ENCODE results near the gene ACTRT2.

ACTRT2 gene

DNA sequence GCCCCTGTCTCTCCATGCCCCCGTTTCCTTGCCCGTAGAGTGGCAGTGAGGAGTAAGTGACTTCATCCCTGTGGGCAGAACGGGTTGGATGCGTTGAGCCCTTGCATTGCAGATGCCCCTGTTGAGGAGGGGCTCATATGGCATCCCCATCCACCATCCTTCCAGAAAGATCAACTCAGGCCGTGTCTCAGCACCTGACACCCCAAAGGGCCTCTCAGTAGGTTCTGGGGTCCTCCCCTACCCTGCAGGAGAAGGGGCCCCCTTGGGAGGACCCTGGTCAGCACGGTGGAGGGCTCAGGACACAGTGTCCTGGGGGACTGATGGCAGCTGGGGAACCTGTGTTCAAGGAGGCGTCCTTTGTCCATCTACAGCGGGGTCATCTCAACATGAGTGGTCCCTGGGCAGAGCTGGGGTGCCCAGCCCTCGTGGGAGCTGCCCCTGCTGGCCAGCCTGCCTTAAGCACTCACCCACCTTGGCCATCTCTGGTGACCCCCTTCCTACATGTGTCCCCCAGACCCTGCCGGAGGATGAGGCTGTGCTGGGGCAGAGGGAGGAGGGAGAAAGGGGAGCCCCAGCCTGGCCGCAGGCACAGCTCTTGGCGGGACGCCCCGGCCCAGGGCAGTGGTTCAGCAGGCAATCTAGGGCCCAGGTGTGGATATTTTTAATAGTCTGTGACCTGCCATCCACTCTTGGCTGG, 48.2 kb upstream of the ACTRT2 start:
- H3K9me3 ChIP-seq (ENCODE audit: insufficient read depth, low read length) = no peaks in the 10 kb centered on the region
- no peaks in the 10 kb centered on the region for H3K27me3 ChIP-seq (ENCODE audit: low read length)
- H3K36me3 ChIP-seq (ENCODE audit: low read length) = no peaks in the 10 kb centered on the region
- H3K4me2 ChIP-seq (ENCODE audit: low read depth, low read length, poor library complexity, severe bottlenecking) = no peak overlapping the region
- TF ChIP-seq, protein P1, sequence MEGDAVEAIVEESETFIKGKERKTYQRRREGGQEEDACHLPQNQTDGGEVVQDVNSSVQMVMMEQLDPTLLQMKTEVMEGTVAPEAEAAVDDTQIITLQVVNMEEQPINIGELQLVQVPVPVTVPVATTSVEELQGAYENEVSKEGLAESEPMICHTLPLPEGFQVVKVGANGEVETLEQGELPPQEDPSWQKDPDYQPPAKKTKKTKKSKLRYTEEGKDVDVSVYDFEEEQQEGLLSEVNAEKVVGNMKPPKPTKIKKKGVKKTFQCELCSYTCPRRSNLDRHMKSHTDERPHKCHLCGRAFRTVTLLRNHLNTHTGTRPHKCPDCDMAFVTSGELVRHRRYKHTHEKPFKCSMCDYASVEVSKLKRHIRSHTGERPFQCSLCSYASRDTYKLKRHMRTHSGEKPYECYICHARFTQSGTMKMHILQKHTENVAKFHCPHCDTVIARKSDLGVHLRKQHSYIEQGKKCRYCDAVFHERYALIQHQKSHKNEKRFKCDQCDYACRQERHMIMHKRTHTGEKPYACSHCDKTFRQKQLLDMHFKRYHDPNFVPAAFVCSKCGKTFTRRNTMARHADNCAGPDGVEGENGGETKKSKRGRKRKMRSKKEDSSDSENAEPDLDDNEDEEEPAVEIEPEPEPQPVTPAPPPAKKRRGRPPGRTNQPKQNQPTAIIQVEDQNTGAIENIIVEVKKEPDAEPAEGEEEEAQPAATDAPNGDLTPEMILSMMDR (IDR thresholded peaks at IDR 0.05; ENCODE audit: insufficient read depth, low read length, poor library complexity, severe bottlenecking) = no peak
- TF ChIP-seq EZH2phosphoT487 (conservative IDR thresholded peaks at IDR 0.05; ENCODE audit: low read length) = no peak
- no peaks in the 10 kb centered on the region for H3F3A ChIP-seq (ENCODE audit: insufficient read depth)
- no peak overlapping the region for H3K4me3 ChIP-seq (ENCODE audit: insufficient read depth, low read length, poor library complexity, severe bottlenecking)
- H3K9ac ChIP-seq (ENCODE audit: low read length) = no peak overlapping the region
- H3K27ac ChIP-seq (ENCODE audit: low read depth, low read length) = no peak overlapping the region
- no peaks in the 10 kb centered on the region for H3K9me2 ChIP-seq (replicated peaks; ENCODE audit: insufficient read depth, low read length)
- H4K20me1 ChIP-seq (ENCODE audit: low read depth, low read length) = no peaks in the 10 kb centered on the region
- H2AFZ ChIP-seq (ENCODE audit: low read depth, low read length, severe bottlenecking) = no peak overlapping the region
- H3K79me2 ChIP-seq (ENCODE audit: insufficient read depth, low read length) = no peaks in the 10 kb centered on the region

DNA sequence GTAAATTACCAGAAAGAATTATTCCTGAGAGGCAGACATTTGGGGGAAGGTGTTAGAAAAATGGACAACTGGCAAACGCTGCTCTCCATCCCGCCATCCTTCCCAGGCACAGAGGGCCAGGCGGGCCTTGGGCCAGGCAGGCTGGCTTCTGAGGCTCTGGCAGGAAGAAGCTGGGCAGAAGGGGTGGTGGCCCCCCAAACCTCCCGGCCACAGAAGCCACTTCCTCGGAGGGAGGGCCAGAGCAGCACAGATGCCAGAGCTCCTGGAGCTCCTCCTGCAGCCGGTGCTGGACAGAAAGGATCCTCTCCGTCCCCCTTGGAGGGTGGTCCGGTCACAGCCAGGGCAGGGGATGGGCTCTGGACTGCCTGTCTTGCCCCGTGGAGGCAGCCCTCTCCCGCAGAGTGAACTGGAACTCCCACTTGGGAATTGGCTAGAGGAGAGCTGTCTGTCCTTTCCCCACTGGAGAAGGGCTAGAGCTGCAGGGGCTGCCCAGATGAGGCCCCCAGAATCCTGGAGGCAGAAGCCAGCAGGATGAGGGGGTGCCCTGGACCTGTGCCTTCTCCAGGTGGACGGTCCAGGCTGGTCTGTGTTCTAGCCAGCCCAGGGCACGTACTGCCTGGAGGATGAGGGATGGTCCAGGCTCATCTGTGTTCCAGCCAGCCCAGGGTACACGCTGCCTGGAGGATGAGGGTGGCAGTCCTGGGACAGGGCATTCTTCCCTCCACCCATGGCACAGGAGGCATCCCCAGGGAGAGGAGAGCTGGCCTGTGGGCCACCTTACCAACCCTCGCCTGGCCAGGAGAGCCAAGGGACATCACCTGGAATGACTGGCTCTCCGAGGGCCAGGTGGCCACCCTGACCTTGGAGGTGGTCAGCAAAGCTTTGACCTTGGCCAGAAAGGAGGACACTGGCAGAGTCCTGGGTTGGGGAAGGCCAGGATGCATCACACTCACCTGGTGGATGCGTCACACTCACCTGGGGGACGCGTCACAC, 47.4 kb upstream of the ACTRT2 start:
- no peaks in the 10 kb centered on the region for H3K9me2 ChIP-seq (replicated peaks; ENCODE audit: insufficient read depth, low read length)
- no peaks in the 10 kb centered on the region for H3K36me3 ChIP-seq (ENCODE audit: low read length)
- H3K9ac ChIP-seq (ENCODE audit: low read length) = no peak overlapping the region
- H2AFZ ChIP-seq (ENCODE audit: low read depth, low read length, severe bottlenecking) = no peak overlapping the region
- no peak overlapping the region for H3K4me2 ChIP-seq (ENCODE audit: low read depth, low read length, poor library complexity, severe bottlenecking)
- H3K4me3 ChIP-seq (ENCODE audit: insufficient read depth, low read length, poor library complexity, severe bottlenecking) = no peak overlapping the region
- H3F3A ChIP-seq (ENCODE audit: insufficient read depth) = no peaks in the 10 kb centered on the region
- no peaks in the 10 kb centered on the region for H3K79me2 ChIP-seq (ENCODE audit: insufficient read depth, low read length)
- H3K9me3 ChIP-seq (ENCODE audit: insufficient read depth, low read length) = no peaks in the 10 kb centered on the region
- no peak for TF ChIP-seq EZH2phosphoT487 (conservative IDR thresholded peaks at IDR 0.05; ENCODE audit: low read length)
- TF ChIP-seq, protein P1 (IDR thresholded peaks at IDR 0.05; ENCODE audit: insufficient read depth, low read length, poor library complexity, severe bottlenecking) = no peak
- H4K20me1 ChIP-seq (ENCODE audit: low read depth, low read length) = no peaks in the 10 kb centered on the region
- H3K27ac ChIP-seq (ENCODE audit: low read depth, low read length) = no peak overlapping the region
- H3K27me3 ChIP-seq (ENCODE audit: low read length) = no peaks in the 10 kb centered on the region

DNA sequence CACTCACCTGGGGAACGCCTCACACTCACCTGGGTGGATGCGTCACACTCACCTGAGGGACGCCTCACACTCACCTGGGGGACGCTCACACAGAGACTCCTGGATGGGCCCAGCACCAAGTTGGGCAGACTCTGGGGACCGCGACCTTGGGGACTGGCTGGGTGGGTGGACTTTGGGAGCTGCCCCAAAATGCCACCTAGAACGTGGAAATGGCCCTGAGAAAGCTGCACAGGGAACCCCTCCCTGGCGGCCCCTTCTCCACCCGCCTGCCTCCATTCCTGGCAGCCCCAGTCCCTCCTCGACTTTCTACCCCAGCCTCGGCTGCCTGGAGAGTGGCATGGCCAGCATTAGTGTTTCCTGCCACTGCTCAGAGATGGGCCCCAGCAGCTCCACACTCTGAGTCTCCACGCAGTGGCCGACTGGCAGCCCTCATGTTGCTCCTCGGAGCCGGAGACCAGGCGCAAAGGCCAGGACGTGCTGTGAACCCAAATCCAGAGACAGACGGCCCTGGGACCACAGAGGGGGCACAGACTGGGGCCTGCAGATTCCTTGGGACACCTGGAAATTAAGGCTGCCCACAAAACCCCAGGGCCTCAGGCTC, 46.5 kb upstream of the ACTRT2 start:
- H4K20me1 ChIP-seq (ENCODE audit: low read depth, low read length) = no peaks in the 10 kb centered on the region
- no peaks in the 10 kb centered on the region for H3K9me2 ChIP-seq (replicated peaks; ENCODE audit: insufficient read depth, low read length)
- H3K79me2 ChIP-seq (ENCODE audit: insufficient read depth, low read length) = no peaks in the 10 kb centered on the region
- no peaks in the 10 kb centered on the region for H3K9me3 ChIP-seq (ENCODE audit: insufficient read depth, low read length)
- H3K4me3 ChIP-seq (ENCODE audit: insufficient read depth, low read length, poor library complexity, severe bottlenecking) = no peak overlapping the region
- no peak for TF ChIP-seq EZH2phosphoT487 (conservative IDR thresholded peaks at IDR 0.05; ENCODE audit: low read length)
- TF ChIP-seq, protein P1 (IDR thresholded peaks at IDR 0.05; ENCODE audit: insufficient read depth, low read length, poor library complexity, severe bottlenecking) = no peak
- no peak overlapping the region for H2AFZ ChIP-seq (ENCODE audit: low read depth, low read length, severe bottlenecking)
- H3K4me2 ChIP-seq (ENCODE audit: low read depth, low read length, poor library complexity, severe bottlenecking) = no peak overlapping the region
- no peaks in the 10 kb centered on the region for H3K27me3 ChIP-seq (ENCODE audit: low read length)
- H3F3A ChIP-seq (ENCODE audit: insufficient read depth) = no peaks in the 10 kb centered on the region
- no peak overlapping the region for H3K9ac ChIP-seq (ENCODE audit: low read length)
- H3K36me3 ChIP-seq (ENCODE audit: low read length) = no peaks in the 10 kb centered on the region
- H3K27ac ChIP-seq (ENCODE audit: low read depth, low read length) = no peak overlapping the region
